ENCODE measurements around the gene RNF123. TPM values are rescaled to one million over a fixed set of nuclear protein-coding genes. Genes with fewer than 3 reads are reported as not detected.

Gene RNF123
- total and polyA plus RNA-seq, 2 experiments from 2014 or later, result 14.6 to 32.5 TPM

GRCh38 chr3:49738067-49738713 lies 48.8 kb downstream of the RNF123 start:
- no peaks in the 10 kb centered on the region for H3F3A ChIP-seq (replicated peaks; ENCODE audit: low read depth)
- H3K9me2 ChIP-seq (ENCODE audit: insufficient read depth), result no peaks in the 10 kb centered on the region
- ATAC-seq (no peak), DNase-seq (ENCODE audit: low spot score) (no peak)
- no peaks in the 10 kb centered on the region for H3K27me3 ChIP-seq (ENCODE audit: insufficient read depth)
- no peak overlapping the region for H2AFZ ChIP-seq
- H3K4me2 ChIP-seq, result no peak overlapping the region
- H3K27me3 Mint-ChIP-seq (ENCODE audit: insufficient read depth, low read depth, poor library complexity), result peaks cover 4% of the 10 kb centered on the region
- no peak overlapping the region for H3K4me3 Mint-ChIP-seq
- H3K36me3 ChIP-seq (ENCODE audit: insufficient read depth), result no peaks in the 10 kb centered on the region; the same call in none of the 2 replicates
- no peak overlapping the region for H3K4me3 ChIP-seq
- TF ChIP-seq JUNB (IDR thresholded peaks at IDR 0.05; ENCODE audit: unreplicated experiment), result no peak
- TF ChIP-seq POLR2AphosphoS5 (IDR thresholded peaks at IDR 0.05; ENCODE audit: low read depth), result no peak
- TF ChIP-seq CTCF (conservative IDR thresholded peaks at IDR 0.05; ENCODE audit: low read depth in 2 of 2), result no peak
- TF ChIP-seq EZH2 (IDR thresholded peaks at IDR 0.05; ENCODE audit: low read depth, unreplicated experiment), result no peak
- no peak for TF ChIP-seq ZNF331 (CRISPR knock-in tag; IDR thresholded peaks at IDR 0.05; ENCODE audit: low read depth)
- TF ChIP-seq EZH2phosphoT487 (IDR thresholded peaks at IDR 0.05; ENCODE audit: unreplicated experiment), result no peak
- no peak for TF ChIP-seq CREB1 (CRISPR knock-in tag; IDR thresholded peaks at IDR 0.05; ENCODE audit: low read depth)
- no peak for TF ChIP-seq ZNF462 (CRISPR knock-in tag; IDR thresholded peaks at IDR 0.05)
- no peak for TF ChIP-seq NANOG (IDR thresholded peaks at IDR 0.05; ENCODE audit: borderline replicate concordance)
- no peak for TF ChIP-seq ETS1 (IDR thresholded peaks at IDR 0.05)
- no peak for TF ChIP-seq REST (IDR thresholded peaks at IDR 0.05; ENCODE audit: unreplicated experiment)
- no peaks in the 10 kb centered on the region for H3K4me1 Mint-ChIP-seq
- H3K36me3 Mint-ChIP-seq (ENCODE audit: low read depth), result peaks cover 41% of the 10 kb centered on the region
- H3K27ac ChIP-seq (ENCODE audit: low read depth), result no peak overlapping the region
- H4K20me1 ChIP-seq (replicated peaks; ENCODE audit: insufficient read depth), result peaks cover 10% of the 10 kb centered on the region
- H3K27ac Mint-ChIP-seq, result 0 out of 2 replicates have a peak overlapping the region, but pooled peaks have one; percentile 21
- H3K9me3 Mint-ChIP-seq, result no peaks in the 10 kb centered on the region
- H3K79me2 ChIP-seq (replicated peaks; ENCODE audit: insufficient read depth), result 0 out of 2 replicates have a peak, but pooled peaks cover 3% of the 10 kb centered on the region
- H3K4me1 ChIP-seq (ENCODE audit: insufficient read depth), result no peaks in the 10 kb centered on the region

Data from GM23338 (cell line).